OCI-LY1 (cell line): ENCODE data around the gene RBKS.
A peak's percentile ranks its signal among the peaks of the same experiment; 100 is the strongest.

Experiments
- H2AFZ ChIP-seq: fragments of 200-600 bp; sonication (generic), shearing (Covaris generic); 2 replicates; pipeline ENCODE4 v1.6.0; 2014; ENCODE audit warnings: antibody characterized with exemption, mild to moderate bottlenecking, low read length
- H3F3A ChIP-seq: fragments of 200-600 bp; sonication (generic), shearing (Covaris generic); 2 replicates; pipeline ENCODE4 v1.6.0; 2014; ENCODE audit warnings: mild to moderate bottlenecking, antibody characterized with exemption, low read length, moderate library complexity; ENCODE audit not compliant: insufficient read depth
- H3K27ac ChIP-seq: fragments of 200-600 bp; sonication (generic); 2 replicates; pipeline ENCODE4 v1.5.1; 2014; ENCODE audit warnings: low read length, mixed run types, mild to moderate bottlenecking, low read depth; ENCODE audit not compliant: poor library complexity, severe bottlenecking
- H3K27me3 ChIP-seq: fragments of 200-600 bp; sonication (generic); 2 replicates; pipeline ENCODE4 v1.6.0; 2014; ENCODE audit warnings: antibody characterized with exemption, mild to moderate bottlenecking, low read length, moderate library complexity; ENCODE audit not compliant: insufficient read depth
- H3K36me3 ChIP-seq: fragments of 200-600 bp; sonication (generic); 2 replicates; pipeline ENCODE4 v1.6.1; 2014; ENCODE audit warnings: mild to moderate bottlenecking, antibody characterized with exemption, low read length, moderate library complexity, mixed read lengths; ENCODE audit not compliant: insufficient read depth
- H3K4me1 ChIP-seq: fragments of 200-600 bp; sonication (generic); 2 replicates; pipeline ENCODE4 v1.5.1; 2014; ENCODE audit warnings: mild to moderate bottlenecking, low read length, moderate library complexity; ENCODE audit not compliant: insufficient read depth, severe bottlenecking
- H3K4me2 ChIP-seq: fragments of 200-600 bp; sonication (generic), shearing (Covaris generic); 2 replicates; pipeline ENCODE4 v1.6.1; 2014; ENCODE audit warnings: low read length
- H3K4me3 ChIP-seq: fragments of 200-600 bp; sonication (generic); 2 replicates; pipeline ENCODE4 v1.5.1; 2014; ENCODE audit warnings: low read length, low read depth, mild to moderate bottlenecking, mixed read lengths; ENCODE audit not compliant: poor library complexity, severe bottlenecking
- H3K79me2 ChIP-seq: fragments of 200-600 bp; shearing (Covaris generic); 2 replicates; pipeline ENCODE4 v1.6.1; 2016; ENCODE audit warnings: mixed run types, low read length, mixed read lengths; ENCODE audit not compliant: insufficient read depth
- H3K9ac ChIP-seq: fragments of 200-600 bp; sonication (generic), shearing (Covaris generic); 2 replicates; pipeline ENCODE4 v1.6.1; 2014; ENCODE audit warnings: mild to moderate bottlenecking, low read length, mixed read lengths
- H3K9me2 ChIP-seq: fragments of 200-600 bp; sonication (generic), shearing (Covaris generic); 2 replicates; pipeline ENCODE4 v1.6.1; 2014; ENCODE audit warnings: low read depth, mild to moderate bottlenecking, low read length, mixed read lengths
- H3K9me3 ChIP-seq: fragments of 200-600 bp; shearing (Covaris generic); 2 replicates; pipeline ENCODE4 v1.6.1; 2014; ENCODE audit warnings: low read length, mixed read lengths
- H4K20me1 ChIP-seq: fragments of 200-600 bp; sonication (generic), shearing (Covaris generic); 2 replicates; pipeline ENCODE4 v1.6.0; 2016; ENCODE audit warnings: mild to moderate bottlenecking, low read length; ENCODE audit not compliant: insufficient read depth
- CTCF ChIP-seq: fragments of 200-600 bp; sonication (generic), shearing (Covaris generic); IDR thresholded peaks from 2 replicates; pipeline ENCODE4 v1.5.1; 2017; ENCODE audit warnings: mild to moderate bottlenecking, antibody characterized with exemption, low read length, moderate library complexity, mixed read lengths
- EZH2 ChIP-seq: fragments of 200-600 bp; sonication (generic), shearing (Covaris generic); IDR thresholded peaks from 2 replicates; pipeline ENCODE4 v1.8.0; 2017; ENCODE audit warnings: borderline replicate concordance, mixed run types, mild to moderate bottlenecking, antibody characterized with exemption, low read length, moderate library complexity, mixed read lengths

Gene RBKS

GRCh38 chr2:27776097-27776496 lies 114.1 kb downstream of the RBKS start:
- Histone ChIP-seq H3K79me2 (peaks cover 39% of the 10 kb centered on the region), H3K9ac (no peak overlapping the region), H3K9me2 (no peaks in the 10 kb centered on the region), H3K27ac (no peak overlapping the region), H3F3A (no peaks in the 10 kb centered on the region), H3K27me3 (no peaks in the 10 kb centered on the region), H2AFZ (no peak overlapping the region), H3K4me3 (no peak overlapping the region), H3K9me3 (no peaks in the 10 kb centered on the region), H3K36me3 (peaks cover 38% of the 10 kb centered on the region; the same call in 1 of the 2 replicates), H3K4me1 (peaks cover 18% of the 10 kb centered on the region), H4K20me1 (0 out of 2 replicates have a peak, but pooled peaks cover 2% of the 10 kb centered on the region), H3K4me2 (no peak overlapping the region)
- TF ChIP-seq EZH2: no peak
- no peak for TF ChIP-seq CTCF

- H3K4me2 ChIP-seq: 0 out of 2 replicates have a peak overlapping the region, but pooled peaks have one; percentile 79
- no peaks in the 10 kb centered on the region for H3K27me3 ChIP-seq
- H3K9ac ChIP-seq: no peak overlapping the region
- H3K4me3 ChIP-seq: no peak overlapping the region
- no peak overlapping the region for H3K27ac ChIP-seq
- peaks cover 32% of the 10 kb centered on the region; the same call in 1 of the 2 replicates for H3K36me3 ChIP-seq
- no peaks in the 10 kb centered on the region for H3K9me3 ChIP-seq
- peaks cover 39% of the 10 kb centered on the region for H3K79me2 ChIP-seq
- no peaks in the 10 kb centered on the region for H3F3A ChIP-seq
- TF ChIP-seq CTCF: no peak
- no peak for TF ChIP-seq EZH2
- H2AFZ ChIP-seq: no peak overlapping the region
- no peaks in the 10 kb centered on the region for H3K9me2 ChIP-seq
- no peaks in the 10 kb centered on the region for H4K20me1 ChIP-seq
- H3K4me1 ChIP-seq: peaks cover 21% of the 10 kb centered on the region
Measured at GRCh38 chr2:27773959-27774358, 116.2 kb downstream of the RBKS start.

- Histone ChIP-seq H3K9me2 (no peaks in the 10 kb centered on the region), H3K9ac (peak overlapping the region; percentile 65; the same call in 1 of the 2 replicates), H3K4me2 (peak overlapping the region; percentile 79), H3K27me3 (no peaks in the 10 kb centered on the region; the same call in 1 of the 2 replicates), H2AFZ (no peak overlapping the region), H3K4me1 (peaks cover 21% of the 10 kb centered on the region), H4K20me1 (no peaks in the 10 kb centered on the region), H3F3A (no peaks in the 10 kb centered on the region), H3K4me3 (peak overlapping the region; percentile 71), H3K27ac (no peak overlapping the region), H3K36me3 (peaks cover 32% of the 10 kb centered on the region; the same call in 1 of the 2 replicates), H3K79me2 (peaks cover 39% of the 10 kb centered on the region), H3K9me3 (no peaks in the 10 kb centered on the region)
- TF ChIP-seq CTCF (no peak), EZH2 (no peak)
Measured at GRCh38 chr2:27772804-27773203, 117.4 kb downstream of the RBKS start.
